NK-92 (cell line): ENCODE measurements around the gene MAGED1.
"Not testable (repeated sequence)": the region's sequence is repeated elsewhere in the genome, so short reads cannot be mapped to it uniquely, and the experiment has no call there.

ENCODE experiments used
- DNase-seq: peaks from one replicate; lab custom pipeline; 2025; ENCODE audit not compliant: unreplicated experiment; lab: John Stamatoyannopoulos, UW

The MAGED1 gene

DNA sequence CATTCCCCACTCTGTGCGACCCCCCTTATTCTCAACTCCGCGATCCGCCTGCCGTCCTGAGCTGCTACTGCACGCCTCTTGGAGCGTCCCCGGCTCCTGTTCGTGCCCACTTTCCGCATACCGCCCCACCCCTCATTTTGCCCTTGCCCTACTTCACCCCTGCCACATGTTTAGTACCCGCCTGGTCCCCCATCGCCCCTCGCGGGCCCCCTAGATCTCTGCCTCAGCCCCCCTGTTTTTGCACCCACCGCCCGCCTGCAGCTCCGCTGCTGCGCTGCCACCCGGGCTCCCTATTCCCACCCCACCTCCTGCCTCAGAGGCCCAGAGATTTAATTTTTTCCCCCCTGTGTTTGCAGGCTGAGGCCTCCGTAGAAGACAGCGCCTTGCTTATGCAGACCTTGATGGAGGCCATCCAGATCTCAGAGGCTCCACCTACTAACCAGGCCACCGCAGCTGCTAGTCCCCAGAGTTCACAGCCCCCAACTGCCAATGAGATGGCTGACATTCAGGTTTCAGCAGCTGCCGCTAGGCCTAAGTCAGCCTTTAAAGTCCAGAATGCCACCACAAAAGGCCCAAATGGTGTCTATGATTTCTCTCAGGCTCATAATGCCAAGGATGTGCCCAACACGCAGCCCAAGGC is 1.4 kb downstream of the MAGED1 start:
- no peak for DNase-seq

DNA sequence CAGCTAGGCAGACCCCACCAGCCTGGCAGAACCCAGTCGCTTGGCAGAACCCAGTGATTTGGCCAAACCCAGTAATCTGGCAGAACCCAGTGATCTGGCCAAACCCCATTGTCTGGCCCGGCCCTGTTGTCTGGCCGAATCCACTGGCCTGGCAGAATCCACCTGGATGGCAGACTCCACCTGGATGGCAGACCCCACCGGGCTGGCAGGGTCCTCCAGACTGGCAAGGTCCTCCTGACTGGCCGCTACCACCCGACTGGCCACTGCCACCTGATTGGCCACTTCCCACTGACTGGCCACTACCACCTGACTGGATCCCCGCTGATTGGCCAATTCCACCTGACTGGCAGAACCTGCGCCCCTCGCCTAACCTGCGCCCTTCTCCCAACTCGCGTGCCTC is 3.2 kb downstream of the MAGED1 start:
- no peak for DNase-seq

DNA sequence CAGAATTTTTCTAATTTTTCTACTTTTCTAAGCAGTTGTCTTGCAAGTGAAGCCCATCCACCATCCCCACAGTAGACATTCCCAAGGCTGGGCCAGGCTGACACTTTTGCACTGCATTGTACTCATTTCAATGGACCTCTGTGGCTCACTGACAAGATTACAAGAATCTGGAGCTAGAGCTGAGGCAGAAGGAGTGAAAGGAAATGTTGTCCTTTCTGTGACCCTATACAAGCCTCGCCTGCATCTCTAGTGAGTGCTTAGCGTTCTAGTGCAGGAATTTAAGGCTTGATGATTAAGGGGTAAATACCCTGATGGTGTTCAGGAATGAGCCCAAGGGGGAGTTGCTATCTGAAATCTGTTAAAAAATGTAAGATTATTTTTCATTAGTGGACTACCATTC is 6.3 kb downstream of the MAGED1 start:
- no peak for DNase-seq

DNA sequence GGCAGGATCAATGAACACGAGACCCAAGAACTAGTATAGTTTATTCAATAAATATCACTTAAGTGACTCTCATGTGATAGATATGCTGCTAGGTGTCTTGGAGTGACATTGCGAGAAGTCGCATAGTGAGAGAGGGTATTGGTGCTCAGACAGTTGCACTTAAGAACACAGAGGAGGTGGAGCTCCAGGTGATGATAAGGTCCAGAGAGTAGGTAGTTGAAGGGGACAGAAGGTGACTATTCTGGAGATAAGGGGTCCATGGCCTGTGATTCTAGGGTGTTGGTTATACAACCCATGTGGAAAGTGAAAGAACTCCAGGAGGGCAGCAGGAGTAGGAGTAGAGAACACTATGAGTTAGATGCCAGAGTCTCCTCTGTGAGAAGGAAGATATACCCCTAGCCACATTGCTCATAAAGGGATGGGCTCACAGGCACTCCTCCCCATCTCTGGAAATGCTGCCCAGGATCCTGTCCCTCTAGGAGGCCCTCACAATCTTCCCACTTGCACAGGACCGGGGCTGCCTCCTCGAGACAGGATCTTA is 9.2 kb downstream of the MAGED1 start:
- DNase-seq = no peak

DNA sequence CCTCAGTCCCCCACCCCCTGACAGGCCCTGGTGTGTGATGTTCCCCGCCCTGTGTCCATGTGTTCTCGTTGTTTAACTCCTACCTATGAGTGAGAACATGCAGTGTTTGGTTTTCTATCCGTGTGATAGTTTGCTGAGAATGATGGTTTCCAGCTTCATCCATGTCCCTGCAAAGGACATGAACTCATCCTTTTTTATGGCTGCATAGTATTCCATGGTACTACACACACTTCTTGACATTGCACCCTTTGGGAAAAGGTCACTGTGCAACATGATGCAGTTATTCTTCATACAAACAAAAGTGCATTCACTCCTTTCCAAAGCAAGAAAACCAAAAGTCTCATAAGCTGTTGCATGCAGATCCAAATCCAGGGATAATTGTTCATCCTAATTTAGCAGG is 11.7 kb downstream of the MAGED1 start:
- DNase-seq = not testable (repeated sequence)

DNA sequence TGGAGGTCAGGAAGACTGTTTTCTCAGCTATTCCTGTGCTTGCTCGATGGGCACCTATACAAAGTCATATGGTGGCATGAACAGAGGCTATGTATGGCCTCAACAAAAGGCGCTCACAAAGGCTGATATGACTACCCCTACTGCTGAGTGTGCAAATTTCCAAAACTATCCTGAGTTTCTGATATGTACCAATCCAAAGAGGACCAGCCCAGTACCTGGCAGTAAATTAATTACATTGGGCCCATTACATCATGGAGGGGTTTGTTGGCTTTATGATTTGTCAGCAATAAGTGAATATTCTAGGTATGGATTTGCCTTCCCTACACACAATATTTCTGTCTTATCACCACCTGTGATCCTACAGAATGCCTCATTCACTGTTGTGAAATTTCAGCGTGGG is 12.3 kb downstream of the MAGED1 start:
- no peak for DNase-seq

DNA sequence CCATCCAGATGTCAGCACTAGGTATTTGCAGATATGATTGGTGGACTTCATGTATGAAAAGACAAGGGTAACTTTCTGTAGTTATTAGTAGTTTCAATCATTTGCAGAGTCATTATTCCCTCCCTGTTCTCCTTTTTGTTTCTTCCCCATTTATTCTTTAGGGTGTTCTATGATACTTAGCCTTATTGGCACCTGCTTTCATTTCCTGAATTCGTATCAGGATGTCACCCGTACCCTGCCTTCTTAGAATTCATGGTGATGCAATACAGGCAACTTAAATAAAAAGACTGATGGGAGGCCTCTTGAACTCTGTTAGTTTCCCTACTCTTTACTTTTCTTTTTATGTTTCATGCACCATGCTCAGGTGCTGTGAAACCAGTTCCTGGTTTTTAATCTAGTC is 24.2 kb downstream of the MAGED1 start:
- DNase-seq = no peak

DNA sequence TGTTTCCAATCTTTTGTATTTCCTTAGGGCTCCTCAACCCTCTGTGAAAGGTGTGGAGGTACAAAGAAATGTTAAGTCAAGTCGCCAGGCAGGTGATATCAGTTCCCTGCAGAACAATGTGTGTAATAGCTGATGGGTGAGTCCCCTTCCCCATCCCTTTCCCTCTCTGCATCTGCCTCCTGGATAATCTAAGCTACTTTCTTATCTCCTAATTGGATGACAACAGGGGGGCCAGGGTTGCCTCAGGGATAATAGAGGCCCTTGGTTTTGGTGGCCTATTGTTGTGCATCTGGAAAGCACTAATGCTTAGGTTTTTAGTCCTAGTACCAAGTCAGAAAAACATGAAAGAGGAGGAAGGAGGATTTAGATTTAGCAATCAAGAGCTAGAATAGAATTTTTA is 29.1 kb downstream of the MAGED1 start:
- DNase-seq = no peak

DNA sequence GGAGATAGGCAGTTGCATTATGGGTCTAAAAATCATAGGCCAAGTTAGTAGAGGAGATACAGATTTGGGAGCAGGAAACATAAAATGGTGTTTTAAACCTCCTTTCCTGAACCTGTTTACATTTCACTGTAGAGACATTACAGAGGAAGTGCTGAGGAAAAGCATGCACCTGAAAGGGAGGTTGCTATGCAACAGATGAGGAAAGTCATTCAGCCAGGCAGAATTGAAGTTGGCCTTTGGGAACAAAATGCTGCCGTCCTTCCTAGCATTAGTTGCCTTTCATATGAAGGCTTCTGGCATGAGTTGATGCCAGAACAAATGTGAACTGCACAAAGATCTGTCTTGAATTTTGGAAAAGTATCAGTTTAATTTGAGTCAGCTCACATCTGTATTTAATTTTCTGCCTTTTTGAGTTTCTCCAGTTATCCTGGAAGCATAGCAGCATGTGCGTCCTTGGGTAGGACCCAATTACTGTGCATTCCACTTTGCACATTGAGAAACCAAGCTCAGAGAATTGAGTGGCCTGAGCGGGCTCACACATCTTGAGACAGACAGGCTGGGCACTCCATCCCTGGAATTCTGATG is 38.2 kb downstream of the MAGED1 start:
- no peak for DNase-seq
